ENCODE results near the gene ROBO4.
A peak's percentile ranks its signal among the peaks of the same experiment; 100 is the strongest.

Gene ROBO4

DNA sequence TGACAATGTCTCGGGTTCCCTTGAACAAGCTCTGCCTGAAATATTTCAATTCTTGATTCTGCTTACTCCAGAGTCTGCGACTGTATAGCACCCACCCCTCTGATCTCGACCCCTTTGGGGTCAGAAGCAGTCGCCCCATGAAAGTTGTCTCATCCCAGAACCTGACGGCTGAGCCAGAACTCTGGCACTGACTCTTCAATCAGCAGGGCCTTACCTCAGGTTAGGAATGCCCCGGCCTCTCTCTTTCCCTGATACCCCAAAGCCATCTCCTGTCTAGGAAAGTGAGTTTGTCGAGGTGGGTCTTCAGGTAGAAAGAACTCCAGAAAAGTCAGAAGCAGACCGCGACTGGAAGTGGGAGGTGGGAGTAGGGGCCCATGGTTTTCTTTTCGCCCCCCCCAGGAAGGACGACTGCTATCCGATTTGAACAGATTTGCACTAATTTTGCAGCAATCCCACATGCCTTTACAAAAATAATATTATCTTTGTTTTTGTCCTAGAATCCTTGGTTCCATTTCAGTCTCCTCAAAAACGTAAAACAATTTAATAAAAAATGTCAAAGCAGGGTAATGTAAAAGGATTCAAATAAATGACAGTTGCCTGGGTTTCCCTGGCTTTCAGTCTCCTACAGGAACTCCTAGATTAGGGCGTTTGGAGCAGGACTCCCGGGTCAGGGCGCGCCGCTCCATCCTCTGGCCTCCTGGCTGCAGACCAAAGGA is 33.3 kb downstream of the ROBO4 start:
- Histone ChIP-seq H3K27me3 (ENCODE audit: control insufficient read depth in 1 of 2, insufficient read depth in 1 of 2, low read length in 2 of 2) (peaks cover 89 to 99% of the 10 kb centered on the region in 2 experiments), H3K9ac (ENCODE audit: low read length) (no peak overlapping the region), H3K79me1 (replicated peaks; ENCODE audit: low read length, poor library complexity, severe bottlenecking) (no peaks in the 10 kb centered on the region), H3K4me1 (ENCODE audit: control insufficient read depth, insufficient read depth, low read depth, low read length) (peaks cover 29% of the 10 kb centered on the region), H2AFZ (ENCODE audit: low read depth, low read length) (no peak overlapping the region), H3K27ac (ENCODE audit: low read length, poor library complexity, severe bottlenecking) (no peak overlapping the region), H2BK120ac (ENCODE audit: low read depth, low read length) (no peak overlapping the region), H2AK5ac (ENCODE audit: low read length, severe bottlenecking) (no peak overlapping the region), H2BK15ac (ENCODE audit: low read depth, poor library complexity, severe bottlenecking) (no peak overlapping the region), H3K4ac (ENCODE audit: low read depth in 1 of 2, low read length in 2 of 2) (no peak overlapping the region), H3K18ac (ENCODE audit: low read depth in 1 of 2, low read length in 2 of 2) (no peak overlapping the region), H2BK12ac (ENCODE audit: low read length in 2 of 2) (no peak overlapping the region), H4K91ac (ENCODE audit: low read length) (no peak overlapping the region), H3K4me3 (ENCODE audit: insufficient read depth in 1 of 2, low read depth in 1 of 2, low read length in 2 of 2) (no peak overlapping the region), H4K8ac (ENCODE audit: low read length) (no peak overlapping the region), H3K4me2 (ENCODE audit: low read length, poor library complexity, severe bottlenecking) (no peak overlapping the region), H3K23ac (ENCODE audit: low read length in 2 of 2) (no peak overlapping the region), H2BK5ac (ENCODE audit: low read depth, low read length, poor library complexity, severe bottlenecking) (no peak overlapping the region), H3K9me3 (ENCODE audit: control insufficient read depth, low read length) (no peaks in the 10 kb centered on the region), H3K14ac (ENCODE audit: low read length in 2 of 2) (no peak overlapping the region), H3K36me3 (ENCODE audit: control insufficient read depth in 1 of 2, insufficient read depth in 2 of 2, low read depth in 1 of 2, low read length in 2 of 2) (no peaks in the 10 kb centered on the region)
- no peak for DNase-seq
- WGBS = 41% methylated on average over 15 of the region's 18 CpGs

DNA sequence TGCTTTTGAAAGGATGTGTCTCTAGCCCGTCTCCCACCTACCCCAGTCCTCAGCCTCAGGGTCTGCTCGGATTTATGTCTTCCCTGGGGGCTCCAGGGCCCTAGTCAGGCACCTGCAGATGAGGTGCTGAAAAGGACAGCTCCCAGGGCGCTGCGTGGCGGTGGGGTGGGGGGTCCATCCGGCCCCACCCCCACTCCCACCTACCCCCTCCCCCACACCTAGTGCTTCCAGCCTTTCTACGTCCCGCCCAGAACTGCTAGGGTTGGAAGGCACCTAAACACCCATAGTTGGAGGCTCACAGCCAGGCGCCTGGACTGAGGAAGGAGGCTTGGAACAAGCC is 33.9 kb downstream of the ROBO4 start:
- DNase-seq = no peak
- Histone ChIP-seq H2BK15ac (ENCODE audit: low read depth, poor library complexity, severe bottlenecking) (no peak overlapping the region), H3K9ac (ENCODE audit: low read length) (no peak overlapping the region), H3K14ac (ENCODE audit: low read length in 2 of 2) (no peak overlapping the region), H3K4ac (ENCODE audit: low read depth in 1 of 2, low read length in 2 of 2) (no peak overlapping the region), H3K79me1 (replicated peaks; ENCODE audit: low read length, poor library complexity, severe bottlenecking) (no peaks in the 10 kb centered on the region), H3K4me1 (ENCODE audit: control insufficient read depth, insufficient read depth, low read depth, low read length) (peaks cover 28% of the 10 kb centered on the region), H4K91ac (ENCODE audit: low read length) (no peak overlapping the region), H3K27me3 (ENCODE audit: control insufficient read depth in 1 of 2, insufficient read depth in 1 of 2, low read length in 2 of 2) (peaks cover 83 to 98% of the 10 kb centered on the region in 2 experiments), H3K18ac (ENCODE audit: low read depth in 1 of 2, low read length in 2 of 2) (no peak overlapping the region), H3K23ac (ENCODE audit: low read length in 2 of 2) (no peak overlapping the region), H2BK12ac (ENCODE audit: low read length in 2 of 2) (no peak overlapping the region), H2BK120ac (ENCODE audit: low read depth, low read length) (no peak overlapping the region), H2AK5ac (ENCODE audit: low read length, severe bottlenecking) (no peak overlapping the region), H3K27ac (ENCODE audit: low read length, poor library complexity, severe bottlenecking) (no peak overlapping the region), H2AFZ (ENCODE audit: low read depth, low read length) (no peak overlapping the region), H3K4me2 (ENCODE audit: low read length, poor library complexity, severe bottlenecking) (no peak overlapping the region), H2BK5ac (ENCODE audit: low read depth, low read length, poor library complexity, severe bottlenecking) (no peak overlapping the region), H3K36me3 (ENCODE audit: control insufficient read depth in 1 of 2, insufficient read depth in 2 of 2, low read depth in 1 of 2, low read length in 2 of 2) (no peaks in the 10 kb centered on the region), H3K4me3 (ENCODE audit: insufficient read depth in 1 of 2, low read depth in 1 of 2, low read length in 2 of 2) (peak overlapping the region in 1 of 2 experiments; percentile 73), H3K9me3 (ENCODE audit: control insufficient read depth, low read length) (no peaks in the 10 kb centered on the region), H4K8ac (ENCODE audit: low read length) (no peak overlapping the region)
- 9% methylated on average over 9 of the region's 9 CpGs for WGBS

DNA sequence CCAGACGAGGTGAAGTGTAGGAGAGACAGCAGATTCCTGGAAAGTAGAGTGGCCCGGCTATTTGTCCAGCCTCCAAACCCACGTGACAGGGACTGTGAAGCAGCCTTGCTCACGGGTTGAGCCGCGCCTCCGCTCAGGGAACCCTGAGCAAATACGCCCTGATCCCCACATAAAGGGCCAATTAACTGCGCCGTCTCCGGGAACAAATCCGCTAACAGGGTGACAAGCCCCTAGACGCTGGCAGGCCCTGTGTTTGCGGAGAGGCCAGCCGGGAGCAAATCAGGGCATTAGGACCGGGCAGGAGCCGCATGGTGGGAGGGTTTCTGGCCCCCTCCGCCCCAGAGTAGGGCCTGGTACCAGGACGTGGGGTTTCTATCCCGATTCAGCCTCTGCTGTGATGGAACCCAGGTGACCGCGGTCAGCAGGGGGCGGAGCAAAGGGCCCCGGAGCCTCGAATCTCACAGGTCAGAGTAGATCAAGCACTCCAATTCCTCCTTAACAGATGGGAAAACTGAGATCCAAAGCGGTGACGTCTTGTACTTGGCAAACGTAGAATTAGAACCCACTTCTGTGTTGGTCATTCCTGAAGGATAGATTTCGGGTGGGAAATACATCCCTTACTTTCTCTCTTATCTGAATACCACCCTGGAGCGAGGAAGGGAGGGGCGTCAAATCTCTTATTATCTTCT is 34.4 kb downstream of the ROBO4 start:
- Histone ChIP-seq H3K14ac (ENCODE audit: low read length in 2 of 2) (no peak overlapping the region), H3K4ac (ENCODE audit: low read depth in 1 of 2, low read length in 2 of 2) (no peak overlapping the region), H2AFZ (ENCODE audit: low read depth, low read length) (no peak overlapping the region), H3K4me3 (ENCODE audit: insufficient read depth in 1 of 2, low read depth in 1 of 2, low read length in 2 of 2) (peak overlapping the region; percentile 11 to 73), H3K9ac (ENCODE audit: low read length) (peak overlapping the region; percentile 58), H2BK12ac (ENCODE audit: low read length in 2 of 2) (no peak overlapping the region), H2BK15ac (ENCODE audit: low read depth, poor library complexity, severe bottlenecking) (no peak overlapping the region), H3K4me1 (ENCODE audit: control insufficient read depth, insufficient read depth, low read depth, low read length) (peaks cover 25% of the 10 kb centered on the region), H3K36me3 (ENCODE audit: control insufficient read depth in 1 of 2, insufficient read depth in 2 of 2, low read depth in 1 of 2, low read length in 2 of 2) (no peaks in the 10 kb centered on the region), H2AK5ac (ENCODE audit: low read length, severe bottlenecking) (no peak overlapping the region), H3K79me1 (replicated peaks; ENCODE audit: low read length, poor library complexity, severe bottlenecking) (no peaks in the 10 kb centered on the region), H3K18ac (ENCODE audit: low read depth in 1 of 2, low read length in 2 of 2) (peak overlapping the region in 1 of 2 experiments; percentile 1), H4K91ac (ENCODE audit: low read length) (no peak overlapping the region), H3K27ac (ENCODE audit: low read length, poor library complexity, severe bottlenecking) (no peak overlapping the region), H3K27me3 (ENCODE audit: control insufficient read depth in 1 of 2, insufficient read depth in 1 of 2, low read length in 2 of 2) (peaks cover 78 to 98% of the 10 kb centered on the region in 2 experiments), H2BK120ac (ENCODE audit: low read depth, low read length) (no peak overlapping the region), H4K8ac (ENCODE audit: low read length) (no peak overlapping the region), H3K23ac (ENCODE audit: low read length in 2 of 2) (no peak overlapping the region), H3K9me3 (ENCODE audit: control insufficient read depth, low read length) (no peaks in the 10 kb centered on the region), H2BK5ac (ENCODE audit: low read depth, low read length, poor library complexity, severe bottlenecking) (no peak overlapping the region), H3K4me2 (ENCODE audit: low read length, poor library complexity, severe bottlenecking) (peak overlapping the region; percentile 49)
- WGBS = 2% methylated on average over 31 of the region's 31 CpGs
- DNase-seq = peak; percentile 43

DNA sequence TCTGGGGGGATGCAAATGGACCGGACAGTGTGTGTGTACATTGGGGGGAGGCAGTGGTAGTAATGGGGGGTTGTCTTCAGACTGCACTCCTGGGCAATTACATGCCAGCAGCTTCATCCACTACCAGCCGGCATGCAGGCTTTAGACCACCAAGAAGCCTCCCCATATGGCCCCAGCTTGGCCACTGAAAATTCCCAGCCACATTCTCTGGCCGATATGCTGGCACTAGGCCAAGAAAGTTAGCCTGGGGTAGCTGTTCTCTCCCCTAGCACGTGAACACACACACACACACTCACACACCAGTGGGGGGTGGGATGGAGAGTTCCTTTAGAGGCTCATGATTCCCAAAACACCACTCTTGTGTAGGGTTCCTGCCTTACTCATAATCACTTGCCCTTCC is 36.0 kb downstream of the ROBO4 start:
- Histone ChIP-seq H3K18ac (ENCODE audit: low read depth in 1 of 2, low read length in 2 of 2) (no peak overlapping the region), H4K8ac (ENCODE audit: low read length) (no peak overlapping the region), H3K23ac (ENCODE audit: low read length in 2 of 2) (no peak overlapping the region), H3K4me3 (ENCODE audit: insufficient read depth in 1 of 2, low read depth in 1 of 2, low read length in 2 of 2) (no peak overlapping the region), H2BK12ac (ENCODE audit: low read length in 2 of 2) (no peak overlapping the region), H2AFZ (ENCODE audit: low read depth, low read length) (no peak overlapping the region), H3K9ac (ENCODE audit: low read length) (no peak overlapping the region), H3K27me3 (ENCODE audit: control insufficient read depth in 1 of 2, insufficient read depth in 1 of 2, low read length in 2 of 2) (peaks cover 62 to 83% of the 10 kb centered on the region in 2 experiments), H3K4me1 (ENCODE audit: control insufficient read depth, insufficient read depth, low read depth, low read length) (peaks cover 25% of the 10 kb centered on the region), H3K9me3 (ENCODE audit: control insufficient read depth, low read length) (no peaks in the 10 kb centered on the region), H2AK5ac (ENCODE audit: low read length, severe bottlenecking) (no peak overlapping the region), H2BK15ac (ENCODE audit: low read depth, poor library complexity, severe bottlenecking) (no peak overlapping the region), H3K79me1 (replicated peaks; ENCODE audit: low read length, poor library complexity, severe bottlenecking) (no peaks in the 10 kb centered on the region), H3K4ac (ENCODE audit: low read depth in 1 of 2, low read length in 2 of 2) (no peak overlapping the region), H2BK5ac (ENCODE audit: low read depth, low read length, poor library complexity, severe bottlenecking) (no peak overlapping the region), H3K27ac (ENCODE audit: low read length, poor library complexity, severe bottlenecking) (no peak overlapping the region), H3K14ac (ENCODE audit: low read length in 2 of 2) (no peak overlapping the region), H4K91ac (ENCODE audit: low read length) (no peak overlapping the region), H2BK120ac (ENCODE audit: low read depth, low read length) (no peak overlapping the region), H3K36me3 (ENCODE audit: control insufficient read depth in 1 of 2, insufficient read depth in 2 of 2, low read depth in 1 of 2, low read length in 2 of 2) (no peaks in the 10 kb centered on the region), H3K4me2 (ENCODE audit: low read length, poor library complexity, severe bottlenecking) (no peak overlapping the region)
- DNase-seq = no peak
- WGBS = 45% methylated on average over 4 of the region's 4 CpGs
